HG02840 (cell line): ENCODE data around the gene PLD6.
"Not testable (repeated sequence)": the region's sequence is repeated elsewhere in the genome, so short reads cannot be mapped to it uniquely, and the experiment has no call there.

ENCODE experiments used
- ATAC-seq: cut with Tn5 transposase; IDR thresholded peaks from one replicate; pipeline ENCODE4 v1.9.1; 2021; ENCODE audit warnings: mild to moderate bottlenecking, moderate library complexity, moderate number of reproducible peaks; ENCODE audit not compliant: unreplicated experiment, low FRiP score

Gene PLD6

DNA sequence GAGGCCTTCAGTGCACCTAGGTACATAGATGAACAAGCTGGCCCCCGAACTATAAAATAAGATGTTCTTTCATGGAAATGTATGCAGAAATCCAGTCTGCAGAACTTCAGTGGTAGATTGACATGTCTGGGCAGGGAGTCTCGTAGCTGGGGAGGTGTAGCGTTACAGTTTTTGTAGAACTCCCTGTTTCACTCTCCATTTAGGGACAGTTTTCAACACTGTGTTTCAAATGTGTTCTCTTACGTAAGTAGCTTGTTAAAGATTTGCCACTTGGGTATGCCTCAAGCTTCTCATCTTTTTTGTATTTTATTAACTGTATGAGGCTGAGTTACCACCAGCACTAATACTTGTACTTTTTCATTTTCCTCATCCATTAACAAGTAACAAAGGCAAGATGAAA, 46.6 kb downstream of the PLD6 start:
- no peak for ATAC-seq

GRCh38 chr17:17158506-17158905, 47.6 kb downstream of the PLD6 start:
- ATAC-seq: not testable (repeated sequence)

DNA sequence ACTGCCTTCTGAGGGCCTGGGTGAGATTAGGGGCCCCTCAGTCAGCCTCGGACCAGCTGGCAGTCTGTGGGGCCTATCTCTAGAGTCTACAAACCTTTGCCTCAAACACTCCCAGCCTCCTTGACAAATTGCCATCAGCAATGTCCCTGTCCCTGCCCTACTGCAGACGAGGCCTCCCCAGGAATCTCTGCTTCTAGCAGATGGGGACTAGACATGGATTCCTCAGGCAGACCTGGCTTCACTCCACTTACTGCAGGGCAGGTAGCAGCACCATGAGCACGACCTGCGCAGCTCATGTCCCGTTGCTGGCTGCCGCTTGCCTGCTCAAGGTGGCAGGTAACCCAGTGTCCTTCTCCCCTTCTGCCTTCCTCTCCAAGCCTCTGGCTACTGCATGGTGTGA, 49.1 kb downstream of the PLD6 start:
- ATAC-seq: no peak

DNA sequence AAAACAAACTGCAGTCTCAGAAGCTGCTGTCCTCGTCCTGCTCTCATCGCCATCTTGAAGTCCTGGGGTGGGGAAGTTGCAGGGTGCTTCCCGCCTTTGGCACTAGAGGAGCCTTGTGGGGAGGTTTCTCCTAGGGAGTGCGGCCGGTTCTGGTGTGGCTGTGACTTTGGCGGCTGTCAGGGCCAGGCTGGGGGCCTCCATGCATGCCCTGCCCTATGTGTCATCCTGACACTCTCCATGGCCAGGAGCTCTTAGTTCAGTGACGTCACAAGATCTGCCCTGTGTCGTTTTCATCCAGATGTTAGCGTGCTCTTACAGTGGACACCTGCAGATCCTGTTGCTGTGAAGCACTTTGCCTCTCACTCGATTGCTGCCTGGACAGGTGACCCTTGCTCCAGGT, 49.6 kb downstream of the PLD6 start:
- ATAC-seq: no peak

DNA sequence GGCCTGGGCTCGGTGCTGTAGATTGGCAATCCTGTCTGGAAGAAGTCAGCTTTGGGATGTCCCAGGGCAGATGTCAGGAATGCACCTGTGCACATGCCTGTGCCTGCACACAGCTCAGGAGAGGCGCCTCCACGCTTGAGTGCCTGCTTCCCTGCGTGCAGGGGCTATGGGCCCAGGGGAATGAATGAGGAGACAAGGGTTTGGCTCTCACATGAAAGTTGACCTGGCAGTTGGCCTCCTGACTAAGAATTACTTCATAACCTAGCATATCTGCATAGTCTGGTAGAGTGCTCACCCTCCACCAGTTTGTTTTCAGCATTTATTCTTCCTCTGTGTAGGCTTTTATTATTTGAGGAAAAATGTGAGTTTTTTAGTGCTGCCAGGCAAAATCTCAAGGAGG, 50.0 kb downstream of the PLD6 start:
- ATAC-seq: no peak

GRCh38 chr17:17155568-17155967, 50.6 kb downstream of the PLD6 start:
- no peak for ATAC-seq

- ATAC-seq: no peak
Observed at GRCh38 chr17:17154981-17155380, 51.2 kb downstream of the PLD6 start.

DNA sequence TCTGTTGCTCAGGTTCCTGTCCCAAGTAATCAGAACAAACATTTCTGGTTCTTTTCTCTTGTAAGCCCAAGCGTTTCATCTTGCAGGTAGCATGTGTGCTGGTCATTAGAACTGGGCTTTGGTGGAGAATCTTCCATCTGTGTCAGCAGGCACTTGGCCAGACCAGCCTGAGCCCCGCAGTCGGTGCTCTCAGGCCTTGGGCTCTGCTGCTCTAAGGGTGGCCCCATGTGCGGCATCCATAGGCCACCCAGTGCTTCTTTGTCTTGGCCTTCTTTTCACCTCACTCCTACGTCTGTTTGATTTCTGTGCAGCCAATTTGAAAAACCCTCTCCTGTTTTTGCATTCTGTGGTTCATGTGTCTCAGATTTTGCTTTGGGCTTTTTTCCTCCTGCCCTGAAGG, 51.6 kb downstream of the PLD6 start:
- no peak for ATAC-seq

GRCh38 chr17:17153709-17154108, 52.4 kb downstream of the PLD6 start:
- ATAC-seq: no peak

GRCh38 chr17:17153071-17153470, 53.1 kb downstream of the PLD6 start:
- no peak for ATAC-seq

DNA sequence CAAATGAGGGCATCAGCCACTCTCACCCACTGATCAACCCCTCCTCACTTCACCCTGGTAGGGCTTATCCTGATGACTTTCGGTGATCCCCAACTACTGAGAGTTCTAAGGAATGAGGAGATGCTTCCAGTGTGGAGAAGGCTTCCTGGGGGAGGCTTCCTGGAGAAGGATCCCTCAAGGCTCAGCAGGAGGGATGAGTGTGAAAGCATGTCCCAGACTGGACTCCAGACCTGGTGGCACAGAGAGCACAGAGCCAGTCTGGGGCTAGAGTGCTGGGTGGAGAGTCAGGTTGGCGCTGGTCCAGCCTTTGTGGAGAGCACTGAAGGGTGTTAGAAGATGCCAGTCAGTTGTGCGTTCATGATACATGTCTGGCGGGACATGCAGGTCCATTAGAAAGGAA, 53.7 kb downstream of the PLD6 start:
- ATAC-seq: no peak

DNA sequence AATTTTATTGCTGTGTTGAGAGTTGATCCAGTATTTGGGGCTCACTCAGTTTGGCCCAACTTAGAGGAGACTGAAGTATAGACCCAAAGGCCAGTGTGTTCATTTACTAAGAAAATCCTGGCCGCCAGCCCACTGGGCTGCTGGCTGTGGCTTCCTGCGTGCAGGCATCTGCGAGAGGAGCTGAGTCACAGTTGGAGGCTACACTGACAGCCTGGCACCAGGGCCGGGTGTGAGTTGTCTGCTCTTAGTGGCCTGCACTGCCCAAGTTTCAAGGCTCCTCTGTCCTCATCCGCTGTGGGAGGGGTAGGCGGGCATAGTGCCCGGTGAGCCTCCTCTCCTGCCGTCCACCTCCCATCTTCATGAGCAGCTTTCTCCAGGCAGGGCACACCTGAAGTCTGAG, 54.2 kb downstream of the PLD6 start:
- ATAC-seq: no peak

DNA sequence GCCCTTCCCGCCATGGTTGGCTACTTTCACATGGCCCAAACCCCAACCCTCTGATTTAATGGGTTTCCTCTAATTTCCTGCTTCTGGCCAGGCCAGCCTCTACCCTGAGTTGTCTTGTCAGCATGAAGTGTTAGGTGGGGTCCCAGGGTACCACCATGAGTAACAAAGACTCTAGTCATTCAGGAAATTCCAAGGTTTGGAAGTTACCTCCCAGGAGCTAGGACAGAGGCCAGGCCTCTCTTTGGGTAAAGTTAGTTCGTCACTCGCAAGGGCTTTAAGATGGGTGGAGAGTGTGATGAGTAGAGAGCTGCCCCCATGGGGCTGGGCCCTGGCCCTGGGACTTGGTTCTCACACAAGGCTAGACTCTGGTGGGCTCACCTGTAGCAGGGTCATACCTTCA, 54.6 kb downstream of the PLD6 start:
- no peak for ATAC-seq

- ATAC-seq: no peak
Observed at GRCh38 chr17:17151055-17151454, 55.1 kb downstream of the PLD6 start.
